GM23338 (cell line): ENCODE measurements around the gene SIPA1. TPM values are rescaled to one million over a fixed set of nuclear protein-coding genes. Genes with fewer than 3 reads are reported as not detected.

ENCODE experiments used
- ATAC-seq: fragments of 200-7000 bp; cut with Tn5 transposase; 3 replicates; pipeline ENCODE4 v1.9.1; 2020
- DNase-seq: peaks from one replicate; pipeline ENCODE4 v3.0.0-alpha.2; 2015; ENCODE audit warnings: low spot score
- H2AFZ ChIP-seq: fragments of 200-600 bp; sonication (generic); 2 replicates; pipeline ENCODE4 v1.8.0; 2016; ENCODE audit warnings: antibody characterized with exemption, mild to moderate bottlenecking, moderate library complexity
- H3F3A ChIP-seq: fragments of 200-600 bp; sonication (generic); replicated peaks from 2 replicates; pipeline ENCODE4 v1.8.0; 2017; ENCODE audit warnings: antibody characterized with exemption, mixed run types, low read depth
- H3K27ac ChIP-seq: fragments of 200-600 bp; sonication (generic); 2 replicates; pipeline ENCODE4 v1.6.1; 2016; ENCODE audit warnings: low read depth
- H3K27me3 ChIP-seq: fragments of 200-600 bp; sonication (generic); 2 replicates; pipeline ENCODE4 v1.8.0; 2016; ENCODE audit warnings: mild to moderate bottlenecking, mixed run types, moderate library complexity; ENCODE audit not compliant: insufficient read depth
- H3K36me3 ChIP-seq: fragments of 200-600 bp; sonication (generic); 2 replicates; pipeline ENCODE4 v1.8.0; 2016; ENCODE audit warnings: mild to moderate bottlenecking; ENCODE audit not compliant: insufficient read depth
- H3K4me1 ChIP-seq: fragments of 200-600 bp; sonication (generic); 2 replicates; pipeline ENCODE4 v1.8.0; 2016; ENCODE audit warnings: mild to moderate bottlenecking, moderate library complexity; ENCODE audit not compliant: insufficient read depth
- H3K4me2 ChIP-seq: fragments of 200-600 bp; sonication (generic); 2 replicates; pipeline ENCODE4 v1.7.1; 2017; ENCODE audit warnings: mixed run types
- H3K4me3 ChIP-seq: fragments of 200-600 bp; sonication (generic); 2 replicates; pipeline ENCODE4 v1.6.1; 2016; ENCODE audit warnings: mixed run types
- H3K79me2 ChIP-seq: fragments of 200-600 bp; sonication (generic); replicated peaks from 2 replicates; pipeline ENCODE4 v1.8.0; 2017; ENCODE audit warnings: mild to moderate bottlenecking; ENCODE audit not compliant: insufficient read depth
- H3K9me2 ChIP-seq: fragments of 200-600 bp; sonication (generic); 2 replicates; pipeline ENCODE4 v1.8.0; 2017; ENCODE audit not compliant: insufficient read depth
- H4K20me1 ChIP-seq: fragments of 200-600 bp; sonication (generic); replicated peaks from 2 replicates; pipeline ENCODE4 v1.8.0; 2017; ENCODE audit warnings: mild to moderate bottlenecking; ENCODE audit not compliant: insufficient read depth
- H3K27ac Mint-ChIP-seq: 2 replicates; pipeline ENCODE4 v1.8.0; 2020; ENCODE audit warnings: inconsistent platforms, mild to moderate bottlenecking, moderate library complexity, mixed read lengths
- H3K27me3 Mint-ChIP-seq: 3 replicates; pipeline ENCODE4 v1.8.0; 2022; ENCODE audit warnings: low read depth, mild to moderate bottlenecking, moderate library complexity, mixed read lengths, inconsistent platforms; ENCODE audit not compliant: insufficient read depth, poor library complexity
- H3K36me3 Mint-ChIP-seq: 3 replicates; pipeline ENCODE4 v1.8.0; 2021; ENCODE audit warnings: low read depth, mild to moderate bottlenecking, inconsistent platforms, moderate library complexity, mixed read lengths
- H3K4me1 Mint-ChIP-seq: 3 replicates; pipeline ENCODE4 v1.8.0; 2020; ENCODE audit warnings: mild to moderate bottlenecking, inconsistent platforms, mixed read lengths
- H3K4me3 Mint-ChIP-seq: 3 replicates; pipeline ENCODE4 v1.8.0; 2021; ENCODE audit warnings: moderate library complexity, mild to moderate bottlenecking, inconsistent platforms, mixed read lengths
- H3K9me3 Mint-ChIP-seq: 3 replicates; pipeline ENCODE4 v1.8.0; 2020; ENCODE audit warnings: moderate library complexity, mild to moderate bottlenecking, inconsistent platforms, mixed read lengths
- CREB1 ChIP-seq: fragments of 250-450 bp; sonication (Bioruptor Pico); IDR thresholded peaks from 2 replicates; pipeline ENCODE4 v1.5.0; 2020; ENCODE audit warnings: low read depth, mild to moderate bottlenecking, moderate library complexity
- EZH2 ChIP-seq: fragments of 200-600 bp; sonication (generic); IDR thresholded peaks from one replicate; pipeline ENCODE4 v1.8.0; 2017; ENCODE audit warnings: antibody characterized with exemption, mild to moderate bottlenecking, low read depth; ENCODE audit not compliant: unreplicated experiment
- EZH2phosphoT487 ChIP-seq: fragments of 200-600 bp; sonication (generic); IDR thresholded peaks from one replicate; pipeline ENCODE4 v1.8.1; 2018; ENCODE audit warnings: antibody characterized with exemption; ENCODE audit not compliant: unreplicated experiment
- JUNB ChIP-seq: IDR thresholded peaks from one replicate; pipeline ENCODE4 v1.6.1; 2016; ENCODE audit warnings: antibody characterized with exemption; ENCODE audit not compliant: unreplicated experiment
- NANOG ChIP-seq: IDR thresholded peaks from 2 replicates; pipeline ENCODE4 v1.6.1; 2016; ENCODE audit warnings: antibody characterized with exemption, borderline replicate concordance
- POLR2AphosphoS5 ChIP-seq: IDR thresholded peaks from 2 replicates; pipeline ENCODE4 v1.6.1; 2016; ENCODE audit warnings: antibody characterized with exemption, low read depth
- STAT1 ChIP-seq: IDR thresholded peaks from one replicate; pipeline ENCODE4 v1.6.1; 2016; ENCODE audit warnings: antibody characterized with exemption; ENCODE audit not compliant: unreplicated experiment
- ZNF114 ChIP-seq: fragments of 250-450 bp; sonication (Bioruptor Pico); IDR thresholded peaks from 2 replicates; pipeline ENCODE4 v1.5.0; 2020; ENCODE audit warnings: mild to moderate bottlenecking, moderate library complexity
- ZNF331 ChIP-seq: fragments of 250-450 bp; sonication (Bioruptor Pico); IDR thresholded peaks from 2 replicates; pipeline ENCODE4 v1.5.0; 2020; ENCODE audit warnings: low read depth, mild to moderate bottlenecking, moderate library complexity
- polyA plus RNA-seq: library from polyadenylated mRNA; unstranded; fragments of >200 nt; fragmentation: Nextera tagmentation; extraction: Ambion mirVana; gene quantifications from 2 replicates; pipeline ENCODE4 v1.2.1, GENCODE V29; 2016
- total RNA-seq: library from RNA; depleted of rRNA; stranded (reverse); fragments of >200 nt; shearing (Covaris generic); gene quantifications from 2 replicates; pipeline ENCODE4 v1.2.3, GENCODE V29; 2014
- TF ChIP-seq, protein P1 (sequence below): IDR thresholded peaks from one replicate; pipeline ENCODE4 v1.6.1; 2018; ENCODE audit warnings: antibody characterized with exemption; ENCODE audit not compliant: unreplicated experiment
- TF ChIP-seq, protein P2 (sequence below), 2 experiments: fragments of 200-600 bp in 1 of 2; sonication (generic) in 1 of 2; conservative IDR thresholded peaks; 2 replicates each; pipeline versions ENCODE4 v1.5.1 to v1.6.1; 2016 to 2017; ENCODE audit warnings: antibody characterized with exemption in 2 of 2, low read depth in 2 of 2, mild to moderate bottlenecking in 2 of 2, moderate library complexity in 1 of 2
- TF ChIP-seq, protein P3 (sequence below): IDR thresholded peaks from 2 replicates; pipeline ENCODE4 v1.6.1; 2016; ENCODE audit warnings: antibody characterized with exemption
- TF ChIP-seq, protein P4 (sequence below): fragments of 250-450 bp; sonication (Bioruptor Pico); IDR thresholded peaks from 2 replicates; pipeline ENCODE4 v1.5.0; 2020; ENCODE audit warnings: mild to moderate bottlenecking, moderate library complexity

Gene SIPA1
- total and polyA plus RNA-seq, 2 experiments from 2014 or later, result 50.1 to 54.6 TPM

DNA sequence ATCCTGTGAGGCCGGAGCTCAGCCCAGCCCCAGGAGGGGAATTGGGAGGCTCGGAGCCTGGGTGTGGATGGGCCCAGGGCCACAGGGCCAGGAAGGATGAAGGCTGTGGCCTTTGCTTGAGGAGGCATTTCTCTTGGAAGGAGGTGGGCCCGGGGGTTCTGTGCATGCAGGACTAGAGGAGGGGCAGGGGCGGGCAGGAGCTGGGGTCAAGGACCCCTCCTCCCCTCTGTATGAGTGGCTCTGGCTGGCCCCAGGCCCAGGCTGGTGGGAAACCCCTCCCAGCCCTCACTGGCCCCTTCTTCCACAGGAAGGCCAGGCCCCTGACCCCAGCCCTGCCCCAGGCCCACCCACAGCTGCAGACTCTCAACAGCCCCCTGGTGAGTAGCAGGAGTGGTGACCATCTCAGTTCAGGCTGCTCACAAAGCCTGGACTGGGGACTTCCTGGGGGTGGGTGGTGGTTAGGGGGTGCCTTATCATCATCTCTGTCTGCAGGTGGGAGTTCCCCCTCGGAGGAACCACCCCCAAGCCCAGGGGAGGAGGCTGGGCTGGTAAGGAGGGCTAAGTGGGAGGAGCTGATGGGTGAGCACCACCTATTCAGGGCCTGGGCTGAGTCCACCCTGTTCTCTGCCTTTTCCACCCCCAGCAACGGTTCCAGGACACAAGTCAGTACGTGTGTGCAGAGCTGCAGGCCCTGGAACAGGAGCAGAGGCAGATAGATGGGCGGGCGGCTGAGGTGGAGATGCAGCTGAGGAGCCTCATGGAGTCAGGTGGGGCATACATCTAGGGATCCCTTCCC lies 48.3 kb upstream of the SIPA1 start:
- peaks cover 13% of the 10 kb centered on the region; the same call in 1 of the 2 replicates for H3K4me1 ChIP-seq
- no peak overlapping the region for H3K4me3 Mint-ChIP-seq
- no peak for DNase-seq
- ATAC-seq, result no peak
- H3K27ac ChIP-seq, result no peak overlapping the region
- no peak overlapping the region for H3K4me3 ChIP-seq
- peaks cover 2% of the 10 kb centered on the region; the same call in 1 of the 3 replicates for H3K36me3 Mint-ChIP-seq
- peaks cover 77% of the 10 kb centered on the region for H3K27me3 ChIP-seq
- H3K79me2 ChIP-seq, result no peaks in the 10 kb centered on the region
- peaks cover 61% of the 10 kb centered on the region for H3K27me3 Mint-ChIP-seq
- no peaks in the 10 kb centered on the region for H3K36me3 ChIP-seq
- no peak overlapping the region for H2AFZ ChIP-seq
- H3K4me1 Mint-ChIP-seq, result peaks cover 26% of the 10 kb centered on the region
- no peaks in the 10 kb centered on the region for H3K9me3 Mint-ChIP-seq
- H3K27ac Mint-ChIP-seq, result no peak overlapping the region
- no peaks in the 10 kb centered on the region for H3K9me2 ChIP-seq
- H4K20me1 ChIP-seq, result no peaks in the 10 kb centered on the region
- no peak overlapping the region for H3K4me2 ChIP-seq
- TF ChIP-seq, protein P1, sequence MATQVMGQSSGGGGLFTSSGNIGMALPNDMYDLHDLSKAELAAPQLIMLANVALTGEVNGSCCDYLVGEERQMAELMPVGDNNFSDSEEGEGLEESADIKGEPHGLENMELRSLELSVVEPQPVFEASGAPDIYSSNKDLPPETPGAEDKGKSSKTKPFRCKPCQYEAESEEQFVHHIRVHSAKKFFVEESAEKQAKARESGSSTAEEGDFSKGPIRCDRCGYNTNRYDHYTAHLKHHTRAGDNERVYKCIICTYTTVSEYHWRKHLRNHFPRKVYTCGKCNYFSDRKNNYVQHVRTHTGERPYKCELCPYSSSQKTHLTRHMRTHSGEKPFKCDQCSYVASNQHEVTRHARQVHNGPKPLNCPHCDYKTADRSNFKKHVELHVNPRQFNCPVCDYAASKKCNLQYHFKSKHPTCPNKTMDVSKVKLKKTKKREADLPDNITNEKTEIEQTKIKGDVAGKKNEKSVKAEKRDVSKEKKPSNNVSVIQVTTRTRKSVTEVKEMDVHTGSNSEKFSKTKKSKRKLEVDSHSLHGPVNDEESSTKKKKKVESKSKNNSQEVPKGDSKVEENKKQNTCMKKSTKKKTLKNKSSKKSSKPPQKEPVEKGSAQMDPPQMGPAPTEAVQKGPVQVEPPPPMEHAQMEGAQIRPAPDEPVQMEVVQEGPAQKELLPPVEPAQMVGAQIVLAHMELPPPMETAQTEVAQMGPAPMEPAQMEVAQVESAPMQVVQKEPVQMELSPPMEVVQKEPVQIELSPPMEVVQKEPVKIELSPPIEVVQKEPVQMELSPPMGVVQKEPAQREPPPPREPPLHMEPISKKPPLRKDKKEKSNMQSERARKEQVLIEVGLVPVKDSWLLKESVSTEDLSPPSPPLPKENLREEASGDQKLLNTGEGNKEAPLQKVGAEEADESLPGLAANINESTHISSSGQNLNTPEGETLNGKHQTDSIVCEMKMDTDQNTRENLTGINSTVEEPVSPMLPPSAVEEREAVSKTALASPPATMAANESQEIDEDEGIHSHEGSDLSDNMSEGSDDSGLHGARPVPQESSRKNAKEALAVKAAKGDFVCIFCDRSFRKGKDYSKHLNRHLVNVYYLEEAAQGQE, result no peak
- TF ChIP-seq, protein P2, sequence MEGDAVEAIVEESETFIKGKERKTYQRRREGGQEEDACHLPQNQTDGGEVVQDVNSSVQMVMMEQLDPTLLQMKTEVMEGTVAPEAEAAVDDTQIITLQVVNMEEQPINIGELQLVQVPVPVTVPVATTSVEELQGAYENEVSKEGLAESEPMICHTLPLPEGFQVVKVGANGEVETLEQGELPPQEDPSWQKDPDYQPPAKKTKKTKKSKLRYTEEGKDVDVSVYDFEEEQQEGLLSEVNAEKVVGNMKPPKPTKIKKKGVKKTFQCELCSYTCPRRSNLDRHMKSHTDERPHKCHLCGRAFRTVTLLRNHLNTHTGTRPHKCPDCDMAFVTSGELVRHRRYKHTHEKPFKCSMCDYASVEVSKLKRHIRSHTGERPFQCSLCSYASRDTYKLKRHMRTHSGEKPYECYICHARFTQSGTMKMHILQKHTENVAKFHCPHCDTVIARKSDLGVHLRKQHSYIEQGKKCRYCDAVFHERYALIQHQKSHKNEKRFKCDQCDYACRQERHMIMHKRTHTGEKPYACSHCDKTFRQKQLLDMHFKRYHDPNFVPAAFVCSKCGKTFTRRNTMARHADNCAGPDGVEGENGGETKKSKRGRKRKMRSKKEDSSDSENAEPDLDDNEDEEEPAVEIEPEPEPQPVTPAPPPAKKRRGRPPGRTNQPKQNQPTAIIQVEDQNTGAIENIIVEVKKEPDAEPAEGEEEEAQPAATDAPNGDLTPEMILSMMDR (conservative IDR thresholded peaks at IDR 0.05; ENCODE audit: low read depth in 2 of 2), result no peak
- TF ChIP-seq, protein P3, sequence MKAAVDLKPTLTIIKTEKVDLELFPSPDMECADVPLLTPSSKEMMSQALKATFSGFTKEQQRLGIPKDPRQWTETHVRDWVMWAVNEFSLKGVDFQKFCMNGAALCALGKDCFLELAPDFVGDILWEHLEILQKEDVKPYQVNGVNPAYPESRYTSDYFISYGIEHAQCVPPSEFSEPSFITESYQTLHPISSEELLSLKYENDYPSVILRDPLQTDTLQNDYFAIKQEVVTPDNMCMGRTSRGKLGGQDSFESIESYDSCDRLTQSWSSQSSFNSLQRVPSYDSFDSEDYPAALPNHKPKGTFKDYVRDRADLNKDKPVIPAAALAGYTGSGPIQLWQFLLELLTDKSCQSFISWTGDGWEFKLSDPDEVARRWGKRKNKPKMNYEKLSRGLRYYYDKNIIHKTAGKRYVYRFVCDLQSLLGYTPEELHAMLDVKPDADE, result no peak
- TF ChIP-seq STAT1, result no peak
- TF ChIP-seq, protein P4, sequence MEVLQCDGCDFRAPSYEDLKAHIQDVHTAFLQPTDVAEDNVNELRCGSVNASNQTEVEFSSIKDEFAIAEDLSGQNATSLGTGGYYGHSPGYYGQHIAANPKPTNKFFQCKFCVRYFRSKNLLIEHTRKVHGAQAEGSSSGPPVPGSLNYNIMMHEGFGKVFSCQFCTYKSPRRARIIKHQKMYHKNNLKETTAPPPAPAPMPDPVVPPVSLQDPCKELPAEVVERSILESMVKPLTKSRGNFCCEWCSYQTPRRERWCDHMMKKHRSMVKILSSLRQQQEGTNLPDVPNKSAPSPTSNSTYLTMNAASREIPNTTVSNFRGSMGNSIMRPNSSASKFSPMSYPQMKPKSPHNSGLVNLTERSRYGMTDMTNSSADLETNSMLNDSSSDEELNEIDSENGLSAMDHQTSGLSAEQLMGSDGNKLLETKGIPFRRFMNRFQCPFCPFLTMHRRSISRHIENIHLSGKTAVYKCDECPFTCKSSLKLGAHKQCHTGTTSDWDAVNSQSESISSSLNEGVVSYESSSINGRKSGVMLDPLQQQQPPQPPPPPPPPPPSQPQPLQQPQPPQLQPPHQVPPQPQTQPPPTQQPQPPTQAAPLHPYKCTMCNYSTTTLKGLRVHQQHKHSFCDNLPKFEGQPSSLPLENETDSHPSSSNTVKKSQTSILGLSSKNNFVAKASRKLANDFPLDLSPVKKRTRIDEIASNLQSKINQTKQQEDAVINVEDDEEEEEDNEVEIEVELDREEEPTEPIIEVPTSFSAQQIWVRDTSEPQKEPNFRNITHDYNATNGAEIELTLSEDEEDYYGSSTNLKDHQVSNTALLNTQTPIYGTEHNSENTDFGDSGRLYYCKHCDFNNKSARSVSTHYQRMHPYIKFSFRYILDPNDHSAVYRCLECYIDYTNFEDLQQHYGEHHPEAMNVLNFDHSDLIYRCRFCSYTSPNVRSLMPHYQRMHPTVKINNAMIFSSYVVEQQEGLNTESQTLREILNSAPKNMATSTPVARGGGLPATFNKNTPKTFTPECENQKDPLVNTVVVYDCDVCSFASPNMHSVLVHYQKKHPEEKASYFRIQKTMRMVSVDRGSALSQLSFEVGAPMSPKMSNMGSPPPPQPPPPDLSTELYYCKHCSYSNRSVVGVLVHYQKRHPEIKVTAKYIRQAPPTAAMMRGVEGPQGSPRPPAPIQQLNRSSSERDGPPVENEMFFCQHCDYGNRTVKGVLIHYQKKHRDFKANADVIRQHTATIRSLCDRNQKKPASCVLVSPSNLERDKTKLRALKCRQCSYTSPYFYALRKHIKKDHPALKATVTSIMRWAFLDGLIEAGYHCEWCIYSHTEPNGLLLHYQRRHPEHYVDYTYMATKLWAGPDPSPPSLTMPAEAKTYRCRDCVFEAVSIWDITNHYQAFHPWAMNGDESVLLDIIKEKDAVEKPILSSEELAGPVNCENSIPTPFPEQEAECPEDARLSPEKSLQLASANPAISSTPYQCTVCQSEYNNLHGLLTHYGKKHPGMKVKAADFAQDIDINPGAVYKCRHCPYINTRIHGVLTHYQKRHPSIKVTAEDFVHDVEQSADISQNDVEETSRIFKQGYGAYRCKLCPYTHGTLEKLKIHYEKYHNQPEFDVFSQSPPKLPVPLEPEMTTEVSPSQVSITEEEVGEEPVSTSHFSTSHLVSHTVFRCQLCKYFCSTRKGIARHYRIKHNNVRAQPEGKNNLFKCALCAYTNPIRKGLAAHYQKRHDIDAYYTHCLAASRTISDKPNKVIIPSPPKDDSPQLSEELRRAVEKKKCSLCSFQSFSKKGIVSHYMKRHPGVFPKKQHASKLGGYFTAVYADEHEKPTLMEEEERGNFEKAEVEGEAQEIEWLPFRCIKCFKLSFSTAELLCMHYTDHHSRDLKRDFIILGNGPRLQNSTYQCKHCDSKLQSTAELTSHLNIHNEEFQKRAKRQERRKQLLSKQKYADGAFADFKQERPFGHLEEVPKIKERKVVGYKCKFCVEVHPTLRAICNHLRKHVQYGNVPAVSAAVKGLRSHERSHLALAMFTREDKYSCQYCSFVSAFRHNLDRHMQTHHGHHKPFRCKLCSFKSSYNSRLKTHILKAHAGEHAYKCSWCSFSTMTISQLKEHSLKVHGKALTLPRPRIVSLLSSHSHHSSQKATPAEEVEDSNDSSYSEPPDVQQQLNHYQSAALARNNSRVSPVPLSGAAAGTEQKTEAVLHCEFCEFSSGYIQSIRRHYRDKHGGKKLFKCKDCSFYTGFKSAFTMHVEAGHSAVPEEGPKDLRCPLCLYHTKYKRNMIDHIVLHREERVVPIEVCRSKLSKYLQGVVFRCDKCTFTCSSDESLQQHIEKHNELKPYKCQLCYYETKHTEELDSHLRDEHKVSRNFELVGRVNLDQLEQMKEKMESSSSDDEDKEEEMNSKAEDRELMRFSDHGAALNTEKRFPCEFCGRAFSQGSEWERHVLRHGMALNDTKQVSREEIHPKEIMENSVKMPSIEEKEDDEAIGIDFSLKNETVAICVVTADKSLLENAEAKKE (CRISPR knock-in tag), result no peak
- no peak for TF ChIP-seq EZH2
- no peak for TF ChIP-seq NANOG
- no peak for TF ChIP-seq ZNF114 (CRISPR knock-in tag)
- TF ChIP-seq ZNF331 (CRISPR knock-in tag), result no peak
- TF ChIP-seq JUNB, result no peak
- no peak for TF ChIP-seq EZH2phosphoT487
- no peak for TF ChIP-seq POLR2AphosphoS5
- no peak for TF ChIP-seq CREB1 (CRISPR knock-in tag)
- peaks cover 36% of the 10 kb centered on the region for H3F3A ChIP-seq
